CD4-positive, CD25-positive, alpha-beta regulatory T cell (primary cell): Measurements from ENCODE around the gene UBE2F. TPM values are rescaled to one million over a fixed set of nuclear protein-coding genes. Genes with fewer than 3 reads are reported as not detected.
"Not testable (repeated sequence)": the region's sequence is repeated elsewhere in the genome, so short reads cannot be mapped to it uniquely, and the experiment has no call there.

Source experiments
- ATAC-seq, 2 donors: fragments of 150-1000 bp; cut with Tn5 transposase; one replicate each; pipeline ENCODE4 v1.10.0; 2021; ENCODE audit warnings: low read depth in 2 of 2, moderate number of reproducible peaks in 2 of 2, moderate library complexity in 1 of 2
- DNase-seq, 3 donors: peaks; one replicate each; pipeline versions ENCODE4 v3.0.0 to v3.0.0-alpha.2; 2012 to 2022; ENCODE audit warnings: mixed read lengths in 1 of 3
- H3K27ac ChIP-seq: one replicate; pipeline ENCODE4 v1.7.0; 2013; ENCODE audit warnings: mild to moderate bottlenecking, low read length; ENCODE audit not compliant: insufficient read depth, poor library complexity, severe bottlenecking
- H3K27me3 ChIP-seq: one replicate; pipeline ENCODE4 v1.7.0; 2013; ENCODE audit warnings: low read length; ENCODE audit not compliant: control insufficient read depth, insufficient read depth
- H3K36me3 ChIP-seq: one replicate; pipeline ENCODE4 v1.7.0; 2013; ENCODE audit warnings: mild to moderate bottlenecking, low read length, moderate library complexity; ENCODE audit not compliant: control insufficient read depth, insufficient read depth
- H3K4me1 ChIP-seq: 2 replicates; pipeline ENCODE4 v1.7.0; 2013; ENCODE audit warnings: mild to moderate bottlenecking, low read length; ENCODE audit not compliant: insufficient read depth, control insufficient read depth, poor library complexity, severe bottlenecking
- H3K4me3 ChIP-seq: one replicate; pipeline ENCODE4 v1.7.0; 2013; ENCODE audit warnings: low read depth, mild to moderate bottlenecking, low read length, moderate library complexity
- H3K9me3 ChIP-seq, 2 experiments: 1 replicate in 1 of 2; 2 replicates in 1 of 2; pipeline ENCODE4 v1.7.0; 2013; ENCODE audit warnings: low read length in 2 of 2, mild to moderate bottlenecking in 1 of 2, moderate library complexity in 1 of 2; ENCODE audit not compliant: control insufficient read depth in 2 of 2
- H3K27ac Mint-ChIP-seq, 3 donors: one replicate each; pipeline ENCODE4 v1.8.0; 2020 to 2022; ENCODE audit warnings: mild to moderate bottlenecking in 3 of 3, mixed read lengths in 3 of 3, moderate library complexity in 2 of 3
- H3K27me3 Mint-ChIP-seq: one replicate; pipeline ENCODE4 v1.8.0; 2022; ENCODE audit warnings: mild to moderate bottlenecking, mixed read lengths
- H3K36me3 Mint-ChIP-seq: one replicate; pipeline ENCODE4 v1.8.0; 2020; ENCODE audit warnings: mixed read lengths
- H3K4me1 Mint-ChIP-seq, 4 donors: one replicate each; pipeline ENCODE4 v1.8.0; 2020 to 2022; ENCODE audit warnings: mixed read lengths in 4 of 4, mild to moderate bottlenecking in 1 of 4
- H3K4me3 Mint-ChIP-seq, 4 donors: one replicate each; pipeline ENCODE4 v1.8.0; 2020 to 2022; ENCODE audit warnings: mild to moderate bottlenecking in 4 of 4, mixed read lengths in 4 of 4, moderate library complexity in 3 of 4
- H3K9me3 Mint-ChIP-seq, 7 donors: one replicate each; pipeline ENCODE4 v1.8.0; 2020 to 2022; ENCODE audit warnings: mixed read lengths in 7 of 7, mild to moderate bottlenecking in 3 of 7, moderate library complexity in 2 of 7
- polyA plus RNA-seq, 4 donors: library from polyadenylated mRNA; unstranded; fragments of 300-500 nt; fragmentation: Illumina TruSeq; gene quantifications; one replicate each; pipeline ENCODE4 v1.2.3, GENCODE V29; 2021
- total RNA-seq: library from RNA; stranded (reverse); gene quantifications from one replicate; pipeline ENCODE4 v1.2.3, GENCODE V29; 2022

Gene UBE2F
- total and polyA plus RNA-seq, 5 donors from 2014 or later, result 44.3 to 137 (median 105) TPM

DNA sequence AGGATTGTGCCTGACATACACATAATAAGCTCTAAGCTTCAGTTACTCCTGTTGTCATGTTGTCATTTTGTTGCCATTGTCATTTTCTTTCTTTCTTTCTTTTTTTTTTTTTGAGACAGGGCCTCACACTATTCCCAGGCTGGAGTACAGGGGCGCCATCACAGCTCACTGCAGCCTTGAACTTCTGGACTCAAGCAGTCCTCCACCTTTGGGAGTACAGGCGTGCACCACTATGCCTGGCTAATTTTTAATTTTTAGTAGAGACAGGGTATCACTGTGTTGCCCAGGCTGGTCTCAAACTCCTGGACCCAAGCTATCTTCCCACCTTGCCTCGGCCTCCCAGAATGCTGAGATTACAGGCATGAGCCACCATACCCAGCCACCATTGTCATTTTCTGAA is 63.0 kb downstream of the UBE2F start:
- peak overlapping the region in 1 of 3 donors; percentile 39 for H3K27ac Mint-ChIP-seq
- H3K4me3 Mint-ChIP-seq, result no peak overlapping the region
- no peak overlapping the region for H3K4me3 ChIP-seq
- DNase-seq (no peak), ATAC-seq (no peak)
- H3K4me1 ChIP-seq, result no peaks in the 10 kb centered on the region
- peaks cover 31% of the 10 kb centered on the region for H3K36me3 ChIP-seq
- no peaks in the 10 kb centered on the region for H3K27me3 Mint-ChIP-seq
- no peaks in the 10 kb centered on the region for H3K9me3 ChIP-seq
- peaks cover 0 to 5% (median 2%) of the 10 kb centered on the region in 4 donors for H3K4me1 Mint-ChIP-seq
- no peak overlapping the region for H3K27ac ChIP-seq
- H3K9me3 Mint-ChIP-seq, result no peaks in the 10 kb centered on the region
- no peaks in the 10 kb centered on the region for H3K27me3 ChIP-seq
- H3K36me3 Mint-ChIP-seq, result peaks cover 56% of the 10 kb centered on the region

- Histone ChIP-seq H3K4me1 (no peaks in the 10 kb centered on the region), H3K4me3 (no peak overlapping the region), H3K36me3 (peaks cover 37% of the 10 kb centered on the region), H3K9me3 (no peaks in the 10 kb centered on the region), H3K27ac (no peak overlapping the region), H3K27me3 (no peaks in the 10 kb centered on the region)
- Mint-ChIP-seq H3K27me3 (no peaks in the 10 kb centered on the region), H3K27ac (peak overlapping the region in 1 of 3 donors; percentile 71), H3K36me3 (peaks cover 54% of the 10 kb centered on the region), H3K4me1 (peaks cover 0 to 1% (median 0%) of the 10 kb centered on the region in 4 donors), H3K9me3 (peaks cover 0 to 2% (median 0%) of the 10 kb centered on the region in 7 donors), H3K4me3 (no peak overlapping the region)
- DNase-seq, result no peak
- ATAC-seq, result no peak
Observed at GRCh38 chr2:238030422-238031155, 63.8 kb downstream of the UBE2F start.

GRCh38 chr2:238031751-238032150 is 64.9 kb downstream of the UBE2F start:
- H3K27me3 ChIP-seq, result no peaks in the 10 kb centered on the region
- H3K4me3 Mint-ChIP-seq, result no peak overlapping the region
- no peaks in the 10 kb centered on the region for H3K4me1 ChIP-seq
- H3K4me1 Mint-ChIP-seq, result peaks cover 0 to 4% (median 0%) of the 10 kb centered on the region in 4 donors
- ATAC-seq (no peak), DNase-seq (no peak)
- H3K36me3 ChIP-seq, result peaks cover 43% of the 10 kb centered on the region
- H3K27me3 Mint-ChIP-seq, result no peaks in the 10 kb centered on the region
- H3K36me3 Mint-ChIP-seq, result peaks cover 49% of the 10 kb centered on the region
- no peaks in the 10 kb centered on the region for H3K9me3 ChIP-seq
- H3K4me3 ChIP-seq, result no peak overlapping the region
- H3K27ac ChIP-seq, result no peak overlapping the region
- H3K27ac Mint-ChIP-seq, result peak overlapping the region in 1 of 3 donors; percentile 71
- H3K9me3 Mint-ChIP-seq, result peaks cover 0 to 2% (median 0%) of the 10 kb centered on the region in 7 donors

DNA sequence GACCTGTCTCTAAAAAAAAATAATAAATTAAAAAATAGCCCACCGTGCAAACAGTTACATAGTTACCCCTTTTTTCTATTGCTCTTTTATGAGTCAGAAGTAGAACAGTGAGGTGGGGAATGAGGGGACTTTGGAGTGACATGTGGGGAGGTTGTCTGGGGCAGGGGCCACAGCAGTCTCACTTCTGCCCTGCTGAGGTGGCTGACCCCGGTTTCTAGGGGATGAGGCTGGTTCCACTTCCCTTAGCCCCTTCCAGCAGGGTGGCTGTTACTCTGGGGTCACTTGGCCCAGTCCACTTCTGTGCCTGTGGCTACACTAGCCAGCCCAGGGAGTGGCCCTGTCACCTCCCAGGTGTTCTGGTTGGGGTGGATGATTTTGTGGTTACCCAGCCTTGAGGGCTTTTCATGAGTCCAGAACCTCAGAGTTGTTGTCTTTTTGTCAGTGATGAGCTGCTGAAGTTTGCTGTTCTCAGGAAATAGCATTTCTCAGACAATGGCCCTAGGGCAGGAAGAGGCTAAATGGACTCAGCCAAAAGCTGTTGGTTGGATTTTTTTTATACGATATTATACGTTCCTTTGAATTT is 66.0 kb downstream of the UBE2F start:
- peaks cover 49% of the 10 kb centered on the region for H3K36me3 ChIP-seq
- ATAC-seq, result no peak
- no peaks in the 10 kb centered on the region for H3K27me3 ChIP-seq
- no peak overlapping the region for H3K27ac ChIP-seq
- no peak overlapping the region for H3K4me3 Mint-ChIP-seq
- no peaks in the 10 kb centered on the region for H3K4me1 ChIP-seq
- no peaks in the 10 kb centered on the region for H3K27me3 Mint-ChIP-seq
- DNase-seq, result no peak
- peaks cover 49% of the 10 kb centered on the region for H3K36me3 Mint-ChIP-seq
- no peak overlapping the region for H3K27ac Mint-ChIP-seq
- H3K9me3 Mint-ChIP-seq, result peaks cover 0 to 2% (median 0%) of the 10 kb centered on the region in 7 donors
- no peaks in the 10 kb centered on the region for H3K9me3 ChIP-seq
- peaks cover 0 to 4% (median 0%) of the 10 kb centered on the region in 4 donors for H3K4me1 Mint-ChIP-seq
- H3K4me3 ChIP-seq, result no peak overlapping the region

DNA sequence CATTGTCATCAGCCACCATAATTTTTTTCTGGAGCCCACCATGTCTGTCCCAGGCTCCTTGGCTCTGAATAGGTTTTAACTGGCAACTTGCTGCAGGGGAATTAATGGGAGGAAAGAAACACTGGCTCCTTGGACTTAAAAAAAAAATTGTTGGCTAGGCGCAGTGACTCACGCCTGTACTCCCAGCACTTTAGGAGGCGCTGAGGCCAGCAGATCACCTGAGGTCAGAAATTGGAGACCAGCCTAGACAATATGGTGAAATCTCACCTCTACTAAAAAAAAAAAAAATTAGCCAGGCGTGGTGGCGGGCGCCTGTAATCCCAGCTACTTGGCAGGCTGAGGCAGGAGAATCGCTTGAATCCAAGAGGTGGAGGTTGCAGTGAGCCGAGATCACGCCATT is 67.2 kb downstream of the UBE2F start:
- not testable (repeated sequence) for H3K9me3 Mint-ChIP-seq, H3K4me1 Mint-ChIP-seq, H3K4me3 Mint-ChIP-seq, H3K27me3 ChIP-seq, H3K27ac Mint-ChIP-seq, H3K4me1 ChIP-seq, DNase-seq, H3K27me3 Mint-ChIP-seq, H3K4me3 ChIP-seq, H3K9me3 ChIP-seq, H3K27ac ChIP-seq, ATAC-seq
- peaks cover 57% of the 10 kb centered on the region for H3K36me3 ChIP-seq
- H3K36me3 Mint-ChIP-seq, result peaks cover 48% of the 10 kb centered on the region

GRCh38 chr2:238038203-238038602 is 71.4 kb downstream of the UBE2F start:
- peaks cover 0 to 2% (median 0%) of the 10 kb centered on the region in 7 donors for H3K9me3 Mint-ChIP-seq
- no peak overlapping the region for H3K4me3 Mint-ChIP-seq
- H3K4me3 ChIP-seq, result no peak overlapping the region
- no peaks in the 10 kb centered on the region for H3K27me3 Mint-ChIP-seq
- ATAC-seq, result no peak
- peaks cover 0 to 8% (median 2%) of the 10 kb centered on the region in 4 donors for H3K4me1 Mint-ChIP-seq
- no peak for DNase-seq
- no peak overlapping the region for H3K27ac Mint-ChIP-seq
- no peaks in the 10 kb centered on the region for H3K27me3 ChIP-seq
- H3K4me1 ChIP-seq, result no peaks in the 10 kb centered on the region
- H3K36me3 Mint-ChIP-seq, result peaks cover 56% of the 10 kb centered on the region
- no peak overlapping the region for H3K27ac ChIP-seq
- peaks cover 54% of the 10 kb centered on the region for H3K36me3 ChIP-seq
- no peaks in the 10 kb centered on the region for H3K9me3 ChIP-seq

- Histone ChIP-seq H3K4me1 (no peaks in the 10 kb centered on the region), H3K36me3 (peaks cover 56% of the 10 kb centered on the region)
- no peak for ATAC-seq
Observed at GRCh38 chr2:238039151-238039550, 72.3 kb downstream of the UBE2F start.

More at GRCh38 chr2:238039151-238039550, 72.3 kb downstream of the UBE2F start:
- Mint-ChIP-seq H3K4me3 (no peak overlapping the region), H3K27me3 (no peaks in the 10 kb centered on the region), H3K27ac (no peak overlapping the region), H3K9me3 (peaks cover 0 to 2% (median 0%) of the 10 kb centered on the region in 7 donors), H3K4me1 (peaks cover 0 to 8% (median 2%) of the 10 kb centered on the region in 4 donors), H3K36me3 (peaks cover 61% of the 10 kb centered on the region)
- no peaks in the 10 kb centered on the region for H3K9me3 ChIP-seq
- no peak overlapping the region for H3K4me3 ChIP-seq
- H3K27me3 ChIP-seq, result no peaks in the 10 kb centered on the region
- DNase-seq, result no peak
- H3K27ac ChIP-seq, result no peak overlapping the region
